IMR-90 (cell line): ENCODE results near the gene ABCF3.

Experiments
- BHLHE40 ChIP-seq: fragments of 150-350 bp; IDR thresholded peaks from 2 replicates; pipeline ENCODE4 v1.6.1; 2016; ENCODE audit warnings: mild to moderate bottlenecking, low read depth, low read length
- CEBPB ChIP-seq: IDR thresholded peaks from 2 replicates; pipeline ENCODE4 v1.6.1; 2012; ENCODE audit warnings: low read depth, low read length, improper control_type of control experiment
- CTCF ChIP-seq: conservative IDR thresholded peaks from 2 replicates; pipeline ENCODE4 v1.5.1; 2012; ENCODE audit warnings: mild to moderate bottlenecking, low read depth, low read length, improper control_type of control experiment
- ELK1 ChIP-seq: fragments of 150-350 bp; IDR thresholded peaks from 2 replicates; pipeline ENCODE4 v1.6.1; 2016; ENCODE audit warnings: low read depth, mild to moderate bottlenecking, low read length, moderate library complexity, borderline replicate concordance
- FOS ChIP-seq: fragments of 150-350 bp; IDR thresholded peaks from 2 replicates; pipeline ENCODE4 v1.6.1; 2016; ENCODE audit warnings: low read depth, low read length
- MAFK ChIP-seq: IDR thresholded peaks from 2 replicates; pipeline ENCODE4 v1.6.1; 2012; ENCODE audit warnings: low read depth, low read length, improper control_type of control experiment
- MAZ ChIP-seq: IDR thresholded peaks from 2 replicates; pipeline ENCODE4 v1.6.1; 2012; ENCODE audit warnings: low read depth, mild to moderate bottlenecking, low read length, improper control_type of control experiment, moderate library complexity, borderline replicate concordance
- MXI1 ChIP-seq: IDR thresholded peaks from 2 replicates; pipeline ENCODE4 v1.6.1; 2012; ENCODE audit warnings: low read depth, mild to moderate bottlenecking, low read length, moderate library complexity, borderline replicate concordance
- NFE2L2 ChIP-seq: fragments of 150-350 bp; IDR thresholded peaks from 2 replicates; pipeline ENCODE4 v1.6.1; 2016; ENCODE audit warnings: low read depth, mild to moderate bottlenecking, low read length
- POLR2A ChIP-seq: IDR thresholded peaks from 2 replicates; pipeline ENCODE4 v1.6.1; 2012; ENCODE audit warnings: mild to moderate bottlenecking, low read depth, low read length
- RCOR1 ChIP-seq: IDR thresholded peaks from 2 replicates; pipeline ENCODE4 v1.6.1; 2012; ENCODE audit warnings: mild to moderate bottlenecking, low read length, improper control_type of control experiment; ENCODE audit not compliant: insufficient replicate concordance
- SMC3 ChIP-seq: fragments of 150-350 bp; IDR thresholded peaks from 2 replicates; pipeline ENCODE4 v1.6.1; 2016; ENCODE audit warnings: low read depth, mild to moderate bottlenecking, antibody characterized with exemption, low read length, moderate library complexity
- USF2 ChIP-seq: fragments of 150-350 bp; IDR thresholded peaks from 2 replicates; pipeline ENCODE4 v1.6.1; 2017; ENCODE audit warnings: mild to moderate bottlenecking, antibody characterized with exemption, low read length, low read depth

GRCh38 chr3:184235381-184236032 is 49.5 kb downstream of the ABCF3 start:
- TF ChIP-seq FOS (no peak), CTCF (no peak), MXI1 (no peak), POLR2A (no peak), MAZ (no peak), SMC3 (no peak), ELK1 (no peak), RCOR1 (no peak), USF2 (no peak), CEBPB (no peak), BHLHE40 (no peak), NFE2L2 (no peak), MAFK (no peak)
